ENCODE results near the gene UNC119.

Gene UNC119

GRCh38 chr17:28552176-28552999, at the start of gene UNC119:
TSS of gene UNC119 (minus strand) at chr17:28552624. CDS start at chr17:28552557, 67 bp downstream.
- TF ChIP-seq CTCF (IDR thresholded peaks at IDR 0.05; ENCODE audit: insufficient read depth, low read depth, low read length, missing control alignments): no peak
- H3K4me3 ChIP-seq (ENCODE audit: low read length): peak within 1 kb of the TSS; percentile 68
- peak; percentile 78 for DNase-seq (ENCODE audit: low read depth)

- no peak for TF ChIP-seq CTCF (IDR thresholded peaks at IDR 0.05; ENCODE audit: insufficient read depth, low read depth, low read length, missing control alignments)
These were observed 47.1 kb upstream of the UNC119 start for GRCh38 chr17:28599311-28600184.

GRCh38 chr17:28598799-28599310, 46.4 kb upstream of the UNC119 start, which contains the start of gene SPAG5:
TSS of gene SPAG5 (minus strand) at chr17:28599025. CDS start at chr17:28598946, 79 bp downstream.
- peak within 1 kb of the TSS; percentile 68 for H3K4me3 ChIP-seq (ENCODE audit: low read length)
- TF ChIP-seq CTCF (IDR thresholded peaks at IDR 0.05; ENCODE audit: insufficient read depth, low read depth, low read length, missing control alignments): no peak
- DNase-seq (ENCODE audit: low read depth): peak; percentile 94

More at GRCh38 chr17:28599311-28600184, 47.1 kb upstream of the UNC119 start:
- DNase-seq (ENCODE audit: low read depth): peak; percentile 86
- peak overlapping the region; percentile 68 for H3K4me3 ChIP-seq (ENCODE audit: low read length)

GRCh38 chr17:28598389-28598788, 46.0 kb upstream of the UNC119 start:
- peak overlapping the region; percentile 68 for H3K4me3 ChIP-seq (ENCODE audit: low read length)
- no peak for TF ChIP-seq CTCF (IDR thresholded peaks at IDR 0.05; ENCODE audit: insufficient read depth, low read depth, low read length, missing control alignments)

GRCh38 chr17:28597606-28598383, 45.4 kb upstream of the UNC119 start:
- DNase-seq (ENCODE audit: low read depth): no peak
- H3K4me3 ChIP-seq (ENCODE audit: low read length): peak overlapping the region; percentile 68
- no peak for TF ChIP-seq CTCF (IDR thresholded peaks at IDR 0.05; ENCODE audit: insufficient read depth, low read depth, low read length, missing control alignments)

More at GRCh38 chr17:28598389-28598788, 46.0 kb upstream of the UNC119 start:
- no peak for DNase-seq (ENCODE audit: low read depth)

- TF ChIP-seq CTCF (IDR thresholded peaks at IDR 0.05; ENCODE audit: insufficient read depth, low read depth, low read length, missing control alignments): no peak
- no peak for DNase-seq (ENCODE audit: low read depth)
- H3K4me3 ChIP-seq (ENCODE audit: low read length): no peak overlapping the region
These were observed 39.8 kb upstream of the UNC119 start for GRCh38 chr17:28592260-28592659.
